PC-9 (cell line): ENCODE results near the gene DENND1A. TPM values are rescaled to one million over a fixed set of nuclear protein-coding genes. Genes with fewer than 3 reads are reported as not detected.

Experiments
- BruUV-seq: library from RNA; stranded (reverse); fragments of 400-500 nt; replicated peaks from 2 replicates; lab custom pipeline; 2021; lab: Mats Ljungman, UMichigan
- CTCF ChIA-PET: fragments of 300-600 bp; sonication (Branson Sonifier 250); formaldehyde crosslinking; loops from one replicate; lab custom pipeline; 2022; ENCODE audit warnings: antibody characterized with exemption; lab: Charles Lee
- POLR2A ChIA-PET: fragments of 300-600 bp; sonication (Branson Sonifier 250); formaldehyde crosslinking; loops from one replicate; lab custom pipeline; 2022; ENCODE audit warnings: antibody characterized with exemption; ENCODE audit not compliant: unreplicated experiment; lab: Charles Lee
- DNase-seq, 2 experiments: peaks; one replicate each; pipeline versions ENCODE4 v3.0.0 to v3.0.0-alpha.2; 2015 to 2022; ENCODE audit warnings: mixed read lengths in 1 of 2
- H2AFZ ChIP-seq: fragments of 200-600 bp; sonication (generic); 2 replicates; pipeline ENCODE4 v1.8.1; 2017; ENCODE audit warnings: antibody characterized with exemption
- H3F3A ChIP-seq: fragments of 200-600 bp; sonication (generic); 2 replicates; pipeline ENCODE4 v1.8.1; 2017; ENCODE audit warnings: antibody characterized with exemption, mild to moderate bottlenecking, low read depth; ENCODE audit not compliant: insufficient read depth
- H3K27ac ChIP-seq: fragments of 200-600 bp; sonication (generic); 2 replicates; pipeline ENCODE4 v1.6.1; 2016; ENCODE audit warnings: mixed run types
- H3K27me3 ChIP-seq: fragments of 200-600 bp; sonication (generic); 2 replicates; pipeline ENCODE4 v1.6.1; 2016; ENCODE audit warnings: low read depth, mixed run types; ENCODE audit not compliant: insufficient read depth
- H3K36me3 ChIP-seq: fragments of 200-600 bp; sonication (generic); 2 replicates; pipeline ENCODE4 v1.6.1; 2016; ENCODE audit warnings: low read depth, mixed run types
- H3K4me1 ChIP-seq: fragments of 200-600 bp; sonication (generic); replicated peaks from 2 replicates; pipeline ENCODE4 v1.6.1; 2016; ENCODE audit warnings: mixed run types; ENCODE audit not compliant: insufficient read depth
- H3K4me2 ChIP-seq: fragments of 200-600 bp; sonication (generic); 2 replicates; pipeline ENCODE4 v1.6.1; 2017; ENCODE audit warnings: mixed run types
- H3K4me3 ChIP-seq: fragments of 200-600 bp; sonication (generic); 2 replicates; pipeline ENCODE4 v1.6.1; 2016; ENCODE audit warnings: mixed run types
- H3K79me2 ChIP-seq: fragments of 200-600 bp; sonication (generic); 2 replicates; pipeline ENCODE4 v1.6.1; 2017; ENCODE audit warnings: low read depth, mixed run types
- H3K9me2 ChIP-seq: fragments of 200-600 bp; sonication (generic); 2 replicates; pipeline ENCODE4 v1.8.1; 2017; ENCODE audit warnings: mild to moderate bottlenecking; ENCODE audit not compliant: insufficient read depth
- H3K9me3 ChIP-seq: fragments of 200-600 bp; sonication (generic); 2 replicates; pipeline ENCODE4 v1.8.1; 2016; ENCODE audit warnings: low read depth; ENCODE audit not compliant: insufficient read depth
- H4K20me1 ChIP-seq: fragments of 200-600 bp; sonication (generic); 2 replicates; pipeline ENCODE4 v1.8.1; 2017; ENCODE audit not compliant: insufficient read depth
- CTCF ChIP-seq: fragments of 200-600 bp; sonication (generic); conservative IDR thresholded peaks from 2 replicates; pipeline ENCODE4 v1.6.1; 2017; ENCODE audit warnings: mixed run types, antibody characterized with exemption, mild to moderate bottlenecking, moderate library complexity
- EZH2 ChIP-seq: fragments of 200-600 bp; sonication (generic); IDR thresholded peaks from 2 replicates; pipeline ENCODE4 v1.8.0; 2017; ENCODE audit warnings: antibody characterized with exemption, low read depth
- intact Hi-C: fragments of 100-400 bp; cut with micrococcal nuclease; formaldehyde crosslinking; loops from one replicate; pipeline ENCODE4 v1.10.0; 2022; ENCODE audit not compliant: unreplicated experiment
- total RNA-seq: library from RNA; stranded (reverse); gene quantifications from 2 replicates; pipeline ENCODE4 v1.2.3, GENCODE V29; 2021

Gene DENND1A
- total RNA-seq, 1 experiment from 2014 or later: 37.7 TPM

DNA sequence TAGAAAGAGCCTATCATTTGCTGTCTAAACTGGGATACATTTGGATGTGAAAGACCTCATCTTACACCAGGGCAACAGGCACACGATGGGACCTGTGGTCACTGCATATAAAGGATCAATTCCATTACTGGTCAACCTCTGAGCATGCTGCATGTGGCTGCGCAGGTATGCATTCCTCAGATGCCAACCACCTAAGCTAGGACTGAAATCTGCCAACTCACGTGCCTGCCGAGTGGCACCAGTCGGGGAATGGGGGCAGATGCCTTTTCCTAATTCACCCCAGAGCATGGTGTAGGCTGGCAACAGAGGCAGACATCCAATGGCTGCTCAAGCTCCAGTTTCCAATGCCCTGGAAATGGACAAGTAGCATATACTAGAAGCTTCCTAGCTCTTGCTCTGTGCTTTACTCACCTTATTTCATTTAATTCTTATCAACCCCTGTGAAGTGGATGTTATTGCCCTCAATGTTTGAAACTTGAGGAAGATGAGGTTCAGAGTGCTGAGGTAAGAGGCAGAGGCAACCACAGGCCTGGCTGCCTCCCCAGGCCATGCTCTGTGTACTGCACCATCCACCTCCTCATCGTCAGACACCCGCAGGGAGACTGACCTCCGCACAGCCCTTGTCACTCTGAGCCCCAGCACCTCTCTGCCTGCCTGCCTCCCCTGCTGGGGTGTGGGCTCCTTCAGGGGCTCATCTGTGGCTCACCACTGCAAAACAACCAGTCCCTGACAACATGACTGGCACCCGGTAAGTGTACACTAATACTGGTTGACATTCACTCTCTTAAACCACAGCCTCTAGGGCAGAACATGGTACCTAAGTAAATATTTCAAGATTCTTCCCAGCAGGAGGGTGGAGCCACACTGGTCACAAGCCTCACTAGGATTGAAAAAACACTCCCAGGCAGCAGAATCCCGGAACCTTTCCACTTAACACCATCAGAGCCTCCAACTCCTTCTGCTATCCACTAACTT lies 345.4 kb downstream of the DENND1A start:
- intact Hi-C loops: no loop called here
- Histone ChIP-seq H3K79me2 (no peaks in the 10 kb centered on the region), H3F3A (no peaks in the 10 kb centered on the region), H3K4me1 (no peaks in the 10 kb centered on the region), H3K27ac (no peak overlapping the region), H3K36me3 (no peaks in the 10 kb centered on the region), H2AFZ (no peak overlapping the region), H3K4me2 (no peak overlapping the region), H3K9me3 (no peaks in the 10 kb centered on the region), H3K27me3 (no peaks in the 10 kb centered on the region), H3K9me2 (no peaks in the 10 kb centered on the region), H4K20me1 (no peaks in the 10 kb centered on the region), H3K4me3 (no peak overlapping the region)
- TF ChIP-seq EZH2 (no peak), CTCF (no peak)
- ChIA-PET CTCF (no interaction called here), POLR2A (no interaction called here)
- DNase-seq: no peak
- BruUV-seq: no TSS peak

DNA sequence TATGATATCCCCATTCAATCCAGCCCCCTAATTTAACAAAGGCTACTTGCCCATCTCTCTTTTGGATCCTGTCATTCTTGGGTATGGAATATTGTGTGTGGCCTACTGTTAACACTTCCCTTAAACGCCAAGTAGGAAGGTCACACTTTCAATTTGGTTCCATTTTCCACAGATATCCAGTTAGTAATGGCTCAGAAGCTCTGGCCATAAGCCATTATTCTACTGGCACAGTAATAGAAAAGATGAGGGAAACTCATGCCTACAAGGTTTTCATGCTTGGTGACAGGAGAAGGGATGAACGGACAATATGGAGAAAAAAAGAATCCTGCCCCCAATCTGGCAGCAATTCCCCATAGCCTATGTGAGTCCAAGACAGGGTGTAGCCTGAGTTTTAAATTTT lies 346.3 kb downstream of the DENND1A start:
- Histone ChIP-seq H2AFZ (no peak overlapping the region), H3K27me3 (no peaks in the 10 kb centered on the region), H3K4me1 (no peaks in the 10 kb centered on the region), H3K36me3 (no peaks in the 10 kb centered on the region), H3K4me2 (no peak overlapping the region), H3K9me2 (no peaks in the 10 kb centered on the region), H3F3A (no peaks in the 10 kb centered on the region), H4K20me1 (no peaks in the 10 kb centered on the region), H3K27ac (no peak overlapping the region), H3K9me3 (no peaks in the 10 kb centered on the region), H3K4me3 (no peak overlapping the region), H3K79me2 (no peaks in the 10 kb centered on the region)
- CTCF ChIA-PET: no interaction called here
- TF ChIP-seq CTCF (no peak), EZH2 (no peak)
- BruUV-seq: no TSS peak
- intact Hi-C loops: no loop called here
- POLR2A ChIA-PET: no interaction called here
- no peak for DNase-seq

GRCh38 chr9:123571240-123571639 lies 358.7 kb downstream of the DENND1A start:
- no peak overlapping the region for H3K4me3 ChIP-seq
- H3F3A ChIP-seq: no peaks in the 10 kb centered on the region
- no peak overlapping the region for H3K4me2 ChIP-seq
- TF ChIP-seq CTCF: no peak
- TF ChIP-seq EZH2: no peak
- H2AFZ ChIP-seq: no peak overlapping the region
- intact Hi-C loops: no loop called here
- ChIA-PET CTCF (no interaction called here), POLR2A (no interaction called here)
- H3K4me1 ChIP-seq: no peaks in the 10 kb centered on the region
- H3K9me3 ChIP-seq: no peaks in the 10 kb centered on the region
- no peaks in the 10 kb centered on the region for H4K20me1 ChIP-seq
- no peaks in the 10 kb centered on the region for H3K79me2 ChIP-seq
- DNase-seq: no peak
- no peak overlapping the region for H3K27ac ChIP-seq
- H3K36me3 ChIP-seq: no peaks in the 10 kb centered on the region
- no TSS peak for BruUV-seq
- H3K27me3 ChIP-seq: no peaks in the 10 kb centered on the region
- H3K9me2 ChIP-seq: no peaks in the 10 kb centered on the region
